Erythroblast (primary cell): ENCODE measurements around the gene NAPA.

Experiments
- GATA1 ChIP-seq: IDR thresholded peaks from 2 replicates; pipeline ENCODE4 v1.6.1; 2011; ENCODE audit warnings: low read depth, mild to moderate bottlenecking, control low read depth, low read length, moderate library complexity
- POLR2A ChIP-seq: IDR thresholded peaks from 2 replicates; pipeline ENCODE4 v1.6.1; 2011; ENCODE audit warnings: mild to moderate bottlenecking, low read length

- no peak for TF ChIP-seq POLR2A
- no peak for TF ChIP-seq GATA1
These were observed 45.1 kb downstream of the NAPA start for GRCh38 chr19:47469719-47470118.
